HepG2 (cell line): Measurements from ENCODE around the gene RXYLT1. TPM values are rescaled to one million over a fixed set of nuclear protein-coding genes. Genes with fewer than 3 reads are reported as not detected.

Experiments used
- ATAC-seq: fragments of 200-7000 bp; cut with Tn5 transposase; 3 replicates; pipeline ENCODE4 v1.9.1; 2020; ENCODE audit warnings: mild to moderate bottlenecking, moderate library complexity
- BruUV-seq: library from RNA; stranded (reverse); fragments of 400-500 nt; replicated peaks from 2 replicates; lab custom pipeline; 2021; lab: Mats Ljungman, UMichigan
- CTCF ChIA-PET: fragments of 300-600 bp; formaldehyde crosslinking; extraction: SDS; loops from one replicate; lab custom pipeline; 2021; ENCODE audit warnings: low total read pairs, inconsistent platforms, low intra/inter-chr PET ratio; lab: Yijun Ruan, JAX
- POLR2A ChIA-PET: fragments of 350-600 bp; sonication (Branson Sonifier 250); formaldehyde crosslinking; loops from one replicate; lab custom pipeline; 2020; ENCODE audit warnings: antibody characterized with exemption, inconsistent platforms; lab: Yijun Ruan, JAX
- DNase-seq: peaks from one replicate; pipeline ENCODE4 v3.0.0-alpha.2; 2015; ENCODE audit warnings: low spot score
- FAIRE-seq: peaks from 3 replicates; lab custom pipeline; 2011; peaks lifted over from hg19 to GRCh38; lab: Jason Lieb, UNC
- H2AFZ ChIP-seq: one replicate; pipeline ENCODE4 v1.6.1; 2011; ENCODE audit warnings: low read length, inconsistent platforms
- H3K27ac ChIP-seq: fragments of 300-600 bp; 3 replicates; pipeline ENCODE4 v1.8.0; 2011; ENCODE audit warnings: mixed run types, mild to moderate bottlenecking, mixed read lengths, low read length, inconsistent platforms; ENCODE audit not compliant: insufficient read depth; ENCODE audit errors: extremely low read length
- H3K27me3 ChIP-seq, 2 experiments: fragments of 200-600 bp in 1 of 2; 2 replicates in 1 of 2; 3 replicates in 1 of 2; pipeline versions ENCODE4 v1.6.0 to v1.8.0; 2011; ENCODE audit warnings: low read length in 2 of 2, mild to moderate bottlenecking in 2 of 2, moderate library complexity in 2 of 2, inconsistent platforms in 1 of 2; ENCODE audit not compliant: insufficient read depth in 2 of 2, control insufficient read depth in 1 of 2
- H3K36me3 ChIP-seq, 2 experiments: fragments of 200-600 bp in 1 of 2; replicated peaks in 1 of 2; 2 replicates in 1 of 2; 3 replicates in 1 of 2; pipeline versions ENCODE4 v1.5.1 to v1.8.0; 2011; ENCODE audit warnings: low read length in 2 of 2, inconsistent platforms in 1 of 2; ENCODE audit not compliant: insufficient read depth in 2 of 2, control insufficient read depth in 1 of 2
- H3K4me1 ChIP-seq: 2 replicates; pipeline ENCODE4 v1.5.1; 2012; ENCODE audit warnings: low read length, inconsistent platforms; ENCODE audit not compliant: insufficient read depth
- H3K4me2 ChIP-seq: 2 replicates; pipeline ENCODE4 v1.6.0; 2011; ENCODE audit warnings: low read depth, low read length, inconsistent platforms
- H3K4me3 ChIP-seq, 3 experiments: fragments of 200-600 bp in 1 of 3; sonication (generic), shearing (Covaris generic) in 1 of 3; replicated peaks in 1 of 3; 2 replicates each; pipeline ENCODE4 v1.5.1; 2011 to 2016; ENCODE audit warnings: low read length in 3 of 3, inconsistent platforms in 2 of 3, low read depth in 2 of 3, mild to moderate bottlenecking in 2 of 3, control low read depth in 1 of 3, mixed read lengths in 1 of 3; ENCODE audit not compliant: insufficient read depth in 1 of 3
- H3K79me2 ChIP-seq: one replicate; pipeline ENCODE4 v1.6.1; 2011; ENCODE audit warnings: low read length, inconsistent platforms; ENCODE audit not compliant: insufficient read depth
- H3K9ac ChIP-seq: 2 replicates; pipeline ENCODE4 v1.6.0; 2011; ENCODE audit warnings: mild to moderate bottlenecking, low read depth, low read length, inconsistent platforms; ENCODE audit not compliant: insufficient read depth
- H3K9me3 ChIP-seq: 2 replicates; pipeline ENCODE4 v1.5.1; 2012; ENCODE audit warnings: mild to moderate bottlenecking, low read length
- H4K20me1 ChIP-seq: 2 replicates; pipeline ENCODE4 v1.6.0; 2011; ENCODE audit warnings: inconsistent platforms, mild to moderate bottlenecking, low read length, moderate library complexity; ENCODE audit not compliant: insufficient read depth
- NR2F1 ChIP-seq, 2 experiments: fragments of 450-650 bp in 1 of 2; formaldehyde crosslinking in 1 of 2; IDR thresholded peaks; 2 replicates each; pipeline versions ENCODE4 v1.5.0 to v1.6.1; 2016 to 2020; ENCODE audit warnings: mild to moderate bottlenecking in 1 of 2, missing compliant biosample characterization in 1 of 2, missing genetic modification reagents in 1 of 2, moderate library complexity in 1 of 2
- POLR2AphosphoS5 ChIP-seq: IDR thresholded peaks from 2 replicates; pipeline ENCODE4 v1.6.1; 2012; ENCODE audit warnings: low read depth, low read length
- RAD21 ChIP-seq: fragments of 450-650 bp; formaldehyde crosslinking; IDR thresholded peaks from 2 replicates; pipeline ENCODE4 v1.5.0; 2020; ENCODE audit warnings: mild to moderate bottlenecking
- RELA ChIP-seq: sonication (generic); formaldehyde crosslinking; IDR thresholded peaks from 2 replicates; pipeline ENCODE4 v1.4.0; 2020; ENCODE audit warnings: missing genetic modification reagents
- SMC3 ChIP-seq: IDR thresholded peaks from 2 replicates; pipeline ENCODE4 v1.6.1; 2011; ENCODE audit warnings: low read length, improper control_type of control experiment
- TGIF2 ChIP-seq: IDR thresholded peaks from 2 replicates; pipeline ENCODE4 v1.6.1; 2016; ENCODE audit warnings: control low read depth, missing compliant biosample characterization
- ZC3H13 ChIP-seq: sonication (generic); formaldehyde crosslinking; IDR thresholded peaks from 2 replicates; pipeline ENCODE4 v1.8.1; 2023; ENCODE audit warnings: mild to moderate bottlenecking, missing genetic modification reagents, moderate library complexity
- ZKSCAN1 ChIP-seq: fragments of 150-350 bp; IDR thresholded peaks from 2 replicates; pipeline ENCODE4 v1.6.1; 2014; ENCODE audit warnings: low read length
- ZNF281 ChIP-seq: sonication (generic); formaldehyde crosslinking; IDR thresholded peaks from 2 replicates; pipeline ENCODE4 v1.4.0; 2020; ENCODE audit warnings: missing genetic modification reagents, borderline replicate concordance
- ZNF878 ChIP-seq: sonication (generic); formaldehyde crosslinking; IDR thresholded peaks from 2 replicates; pipeline ENCODE4 v1.8.1; 2023; ENCODE audit warnings: mild to moderate bottlenecking, missing genetic modification reagents, moderate library complexity
- WGBS: methylation state at CpG from one replicate; pipeline ENCODE4 v1.1.6; 2017; ENCODE audit warnings: low lambda C conversion rate; 5-methylcytosine and 5-hydroxymethylcytosine counted together
- in situ Hi-C: cut with HindIII; loops from 2 replicates; pipeline ENCODE4 v1.10.0; 2017; ENCODE audit warnings: low pct_unique_long_range_greater_than_20kb; ENCODE audit not compliant: extremely low pct_ligation_motif_present
- intact Hi-C: fragments of 100-400 bp; cut with micrococcal nuclease; formaldehyde crosslinking; loops from one replicate; pipeline ENCODE4 v1.10.0; 2022; ENCODE audit not compliant: unreplicated experiment
- polyA plus RNA-seq, 8 experiments: library from polyadenylated mRNA; depleted of rRNA in 3 of 8; stranded (reverse) in 7 of 8; unstranded in 1 of 8; fragments of >200 nt; fragmentation: Illumina TruSeq in 4 of 8; extraction: Trizol in 4 of 8; gene quantifications; 2 replicates each; pipeline versions ENCODE4 v1.2.1 to v1.2.3, GENCODE V29; 2011 to 2016; ENCODE audit warnings: low read depth in 4 of 8, missing spikeins in 1 of 8, mixed read lengths in 1 of 8; ENCODE audit not compliant: insufficient read depth in 1 of 8
- total RNA-seq, 5 experiments: library from RNA; depleted of rRNA; stranded (reverse); fragments of >200 nt; fragmentation: Illumina TruSeq; extraction: Trizol; gene quantifications; 2 replicates each; pipeline ENCODE4 v1.2.3, GENCODE V29; 2016; ENCODE audit warnings: low read depth in 1 of 5
- TF ChIP-seq, protein P1 (sequence below): sonication (generic); formaldehyde crosslinking; IDR thresholded peaks from 2 replicates; pipeline ENCODE4 v1.5.0; 2020; ENCODE audit warnings: missing genetic modification reagents
- TF ChIP-seq, protein P2 (sequence below): sonication (generic); formaldehyde crosslinking; conservative IDR thresholded peaks from 2 replicates; pipeline ENCODE4 v1.4.0; 2020; ENCODE audit warnings: missing genetic modification reagents

Gene RXYLT1
- total and polyA plus RNA-seq, 2 of the 13 experiments (the other 11 are each of a cell fraction or from before 2014, with no cell fraction given) = 8.3 to 15.5 TPM

- no peak for TF ChIP-seq ZNF281
- no peak for TF ChIP-seq POLR2AphosphoS5
- TF ChIP-seq, protein P1, sequence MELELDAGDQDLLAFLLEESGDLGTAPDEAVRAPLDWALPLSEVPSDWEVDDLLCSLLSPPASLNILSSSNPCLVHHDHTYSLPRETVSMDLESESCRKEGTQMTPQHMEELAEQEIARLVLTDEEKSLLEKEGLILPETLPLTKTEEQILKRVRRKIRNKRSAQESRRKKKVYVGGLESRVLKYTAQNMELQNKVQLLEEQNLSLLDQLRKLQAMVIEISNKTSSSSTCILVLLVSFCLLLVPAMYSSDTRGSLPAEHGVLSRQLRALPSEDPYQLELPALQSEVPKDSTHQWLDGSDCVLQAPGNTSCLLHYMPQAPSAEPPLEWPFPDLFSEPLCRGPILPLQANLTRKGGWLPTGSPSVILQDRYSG (CRISPR knock-in tag) = no peak
- TF ChIP-seq ZKSCAN1 = no peak
- no peak for TF ChIP-seq ZC3H13 (CRISPR knock-in tag)
- TF ChIP-seq RAD21 (CRISPR knock-in tag) = peak; percentile 57; the same call in 1 of the 2 replicates
- TF ChIP-seq SMC3 = peak; percentile 71
- no peak for TF ChIP-seq RELA (CRISPR knock-in tag)
- TF ChIP-seq, all 625 proteins: peak for 8
Measured at GRCh38 chr12:63826006-63826585, 46.4 kb downstream of the RXYLT1 start (continued).

- CTCF ChIA-PET = no interaction called here
- Histone ChIP-seq H3K27me3 (no peaks in the 10 kb centered on the region; a peak in 1 of 5 replicates), H3K27ac (no peak overlapping the region), H3K4me3 (no peak overlapping the region), H3K9ac (no peak overlapping the region), H3K36me3 (no peaks in the 10 kb centered on the region), H3K9me3 (no peaks in the 10 kb centered on the region), H2AFZ (no peak overlapping the region), H3K4me2 (no peak overlapping the region), H4K20me1 (no peaks in the 10 kb centered on the region), H3K4me1 (no peaks in the 10 kb centered on the region), H3K79me2 (no peaks in the 10 kb centered on the region)
- 2% methylated on average over 2 of the region's 2 CpGs for WGBS
- in situ Hi-C loops = loop anchor here (5.0 kb wide), 1 partner anchor 563 kb away; the partner anchor contains the start of gene C12orf56
- POLR2A ChIA-PET = no interaction called here
- no TSS peak for BruUV-seq
- TF ChIP-seq ZNF878 (CRISPR knock-in tag) = no peak
- TF ChIP-seq, protein P2, sequence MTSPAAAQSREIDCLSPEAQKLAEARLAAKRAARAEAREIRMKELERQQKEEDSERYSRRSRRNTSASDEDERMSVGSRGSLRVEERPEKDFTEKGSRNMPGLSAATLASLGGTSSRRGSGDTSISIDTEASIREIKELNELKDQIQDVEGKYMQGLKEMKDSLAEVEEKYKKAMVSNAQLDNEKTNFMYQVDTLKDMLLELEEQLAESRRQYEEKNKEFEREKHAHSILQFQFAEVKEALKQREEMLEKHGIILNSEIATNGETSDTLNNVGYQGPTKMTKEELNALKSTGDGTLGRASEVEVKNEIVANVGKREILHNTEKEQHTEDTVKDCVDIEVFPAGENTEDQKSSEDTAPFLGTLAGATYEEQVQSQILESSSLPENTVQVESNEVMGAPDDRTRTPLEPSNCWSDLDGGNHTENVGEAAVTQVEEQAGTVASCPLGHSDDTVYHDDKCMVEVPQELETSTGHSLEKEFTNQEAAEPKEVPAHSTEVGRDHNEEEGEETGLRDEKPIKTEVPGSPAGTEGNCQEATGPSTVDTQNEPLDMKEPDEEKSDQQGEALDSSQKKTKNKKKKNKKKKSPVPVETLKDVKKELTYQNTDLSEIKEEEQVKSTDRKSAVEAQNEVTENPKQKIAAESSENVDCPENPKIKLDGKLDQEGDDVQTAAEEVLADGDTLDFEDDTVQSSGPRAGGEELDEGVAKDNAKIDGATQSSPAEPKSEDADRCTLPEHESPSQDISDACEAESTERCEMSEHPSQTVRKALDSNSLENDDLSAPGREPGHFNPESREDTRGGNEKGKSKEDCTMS = no peak
- no peak for TF ChIP-seq TGIF2 (CRISPR knock-in tag)
- no peak for TF ChIP-seq NR2F1 (CRISPR knock-in tag; IDR thresholded peaks at IDR 0.05)
- ATAC-seq (no peak), FAIRE-seq (no peak), DNase-seq (no peak)
- intact Hi-C loops = no loop called here
Measured at GRCh38 chr12:63828867-63829266, 49.2 kb downstream of the RXYLT1 start.
